ENCODE results near the gene AIRE.

Gene AIRE

GRCh38 chr21:44325386-44326271 lies 40.0 kb downstream of the AIRE start:
- DNase-seq = no peak

- no peak for DNase-seq
These were observed 40.6 kb downstream of the AIRE start for GRCh38 chr21:44326272-44326647.

GRCh38 chr21:44326716-44327602 lies 41.3 kb downstream of the AIRE start:
- no peak for DNase-seq

- no peak for DNase-seq
These were observed 41.9 kb downstream of the AIRE start for GRCh38 chr21:44327603-44327974.

DNA sequence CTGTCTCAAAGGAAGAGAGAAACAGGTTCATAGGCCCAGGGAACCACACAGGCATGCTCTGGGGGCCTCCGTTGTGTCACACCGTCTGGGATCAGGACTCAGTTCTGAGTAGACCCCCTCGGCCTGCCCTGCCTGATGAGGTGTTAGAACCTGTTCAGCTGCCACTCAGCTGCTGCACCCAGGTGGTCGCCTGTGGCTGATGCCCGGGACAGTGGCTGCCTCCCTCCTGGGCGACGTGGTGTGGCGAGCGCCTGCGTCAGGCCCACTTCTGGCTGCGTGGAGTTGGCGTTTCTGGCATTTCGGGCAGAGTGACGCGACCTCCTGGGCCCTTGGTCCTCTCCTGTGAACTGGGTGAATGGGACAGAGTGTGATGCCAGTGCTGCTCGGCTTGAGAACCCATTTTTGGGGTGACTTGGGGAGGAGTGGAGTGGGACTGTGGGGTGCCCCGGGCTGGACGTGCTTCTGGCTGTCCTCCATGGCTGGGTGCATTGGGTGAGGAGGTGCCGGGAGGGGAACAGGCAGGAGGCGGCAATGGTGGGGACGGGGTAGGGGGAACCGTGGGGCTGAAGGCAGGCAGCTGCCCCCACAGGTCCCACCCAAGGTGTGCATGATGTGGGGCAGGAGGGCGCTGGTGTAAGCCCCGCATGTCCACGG lies 42.7 kb downstream of the AIRE start:
- DNase-seq = no peak

- DNase-seq = no peak
These were observed 43.6 kb downstream of the AIRE start for GRCh38 chr21:44329086-44329889.

- DNase-seq = no peak
These were observed 44.5 kb downstream of the AIRE start for GRCh38 chr21:44329971-44330681.

DNA sequence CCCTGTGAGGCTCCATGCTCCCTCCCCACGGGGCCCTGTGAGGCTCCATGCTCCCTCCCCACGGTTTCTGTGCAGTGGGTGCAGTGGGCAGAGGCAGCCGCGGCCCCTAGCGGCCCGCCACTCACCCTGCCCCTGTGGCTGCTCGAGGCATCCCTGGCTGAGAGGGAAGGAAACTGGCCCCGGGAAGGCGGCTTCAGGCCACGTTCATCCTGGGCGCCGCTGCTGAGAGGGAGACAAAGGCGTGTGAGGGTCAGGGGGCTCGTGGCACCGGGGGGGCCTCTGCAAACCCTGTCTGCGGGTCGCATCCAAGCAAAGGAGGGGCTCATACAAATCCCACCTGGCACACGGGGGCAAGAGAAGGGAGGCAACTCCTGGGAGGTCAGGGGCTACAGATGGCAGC lies 45.0 kb downstream of the AIRE start:
- no peak for DNase-seq

DNA sequence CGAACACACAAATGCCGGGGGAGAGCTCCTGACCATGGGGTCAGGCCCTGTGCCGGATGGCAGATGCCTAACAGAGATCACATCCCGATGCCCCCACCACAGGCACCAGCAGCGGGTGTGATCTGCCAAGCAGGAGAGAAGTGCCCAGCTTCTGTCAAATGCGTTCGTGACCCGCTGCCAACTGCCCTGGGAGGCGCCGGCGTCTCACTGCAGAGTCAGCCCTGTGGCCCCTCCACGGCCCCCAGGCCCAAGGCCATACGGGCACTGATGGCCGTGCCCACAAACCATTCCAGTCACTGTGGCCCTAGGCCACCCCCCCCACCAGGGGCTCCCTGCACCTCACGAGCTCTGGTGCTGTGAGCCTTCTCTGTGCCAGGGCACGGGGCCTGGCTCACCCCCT lies 45.5 kb downstream of the AIRE start:
- DNase-seq = peak in 1 of 2 experiments; percentile 4

DNA sequence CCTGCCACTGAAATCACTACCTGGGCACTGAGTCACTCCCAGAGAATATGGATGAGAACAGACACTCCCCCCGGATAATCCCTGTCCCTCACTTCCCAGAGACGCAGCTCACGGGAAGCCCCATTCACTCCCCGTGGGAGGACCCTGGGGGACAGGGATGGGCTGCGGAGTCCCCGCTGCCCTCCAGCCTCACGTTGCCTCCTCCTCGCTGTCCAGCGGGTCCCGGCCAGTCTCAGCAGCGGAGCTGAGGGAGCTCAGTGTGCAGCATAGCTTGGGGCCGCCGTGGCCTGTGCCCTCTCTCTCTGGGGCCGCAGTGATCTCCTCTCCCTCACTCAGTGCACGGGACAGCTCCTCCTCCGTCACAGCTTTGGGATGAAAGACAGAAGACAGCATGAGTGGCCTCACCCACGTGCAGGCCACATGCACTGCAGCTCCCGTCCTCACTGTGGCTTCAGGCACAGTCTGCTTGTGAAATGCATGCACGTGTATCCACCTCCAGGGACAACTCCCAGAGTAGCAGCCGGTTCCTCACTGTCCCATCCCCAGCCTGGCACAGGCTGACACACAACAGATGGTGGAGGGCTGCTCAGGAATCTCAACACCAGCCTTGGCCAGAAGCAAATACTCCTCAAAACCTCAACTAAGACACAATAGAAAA lies 46.1 kb downstream of the AIRE start:
- peak; percentile 70 to 83 for DNase-seq

GRCh38 chr21:44332383-44332782 lies 46.7 kb downstream of the AIRE start:
- no peak for DNase-seq

GRCh38 chr21:44332965-44333364 lies 47.3 kb downstream of the AIRE start:
- no peak for DNase-seq

- no peak for DNase-seq
These were observed 48.0 kb downstream of the AIRE start for GRCh38 chr21:44333509-44334328.

DNA sequence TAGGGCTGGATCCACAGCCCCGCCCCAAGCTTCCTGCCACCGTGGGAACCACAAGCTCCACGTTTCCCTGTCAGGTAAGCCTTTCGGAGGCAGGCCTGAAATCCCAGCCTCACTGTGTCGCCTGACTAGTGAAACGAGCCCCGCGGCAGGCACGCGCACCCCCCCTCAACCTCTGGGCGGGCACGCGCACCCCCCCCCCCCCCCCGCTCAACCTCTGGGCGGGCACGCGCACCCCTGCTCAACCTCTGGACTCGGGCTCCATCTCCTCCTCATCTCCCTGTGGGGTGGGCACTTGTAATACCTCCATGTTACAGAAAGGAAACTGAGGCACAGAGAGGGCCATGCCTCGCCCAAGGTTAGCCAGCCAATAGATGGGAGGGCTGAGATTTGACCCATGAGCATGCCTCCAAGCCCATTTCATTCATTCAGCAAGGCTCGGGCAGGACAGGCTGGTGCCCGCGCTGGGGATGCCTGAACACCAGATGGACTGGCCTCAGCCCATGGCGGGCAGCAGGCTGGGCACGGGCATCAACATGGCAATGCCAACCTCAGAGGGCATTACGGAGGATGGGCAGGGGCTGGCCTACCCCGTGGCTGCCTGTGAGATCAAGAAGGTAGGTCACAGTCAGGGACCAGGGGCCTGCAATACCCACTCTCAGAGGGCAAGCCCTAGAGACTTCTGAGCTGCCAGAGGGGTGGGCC lies 48.8 kb downstream of the AIRE start:
- peak in 1 of 2 experiments; percentile 16 for DNase-seq

GRCh38 chr21:44335266-44336059 lies 49.8 kb downstream of the AIRE start:
- no peak for DNase-seq

DNA sequence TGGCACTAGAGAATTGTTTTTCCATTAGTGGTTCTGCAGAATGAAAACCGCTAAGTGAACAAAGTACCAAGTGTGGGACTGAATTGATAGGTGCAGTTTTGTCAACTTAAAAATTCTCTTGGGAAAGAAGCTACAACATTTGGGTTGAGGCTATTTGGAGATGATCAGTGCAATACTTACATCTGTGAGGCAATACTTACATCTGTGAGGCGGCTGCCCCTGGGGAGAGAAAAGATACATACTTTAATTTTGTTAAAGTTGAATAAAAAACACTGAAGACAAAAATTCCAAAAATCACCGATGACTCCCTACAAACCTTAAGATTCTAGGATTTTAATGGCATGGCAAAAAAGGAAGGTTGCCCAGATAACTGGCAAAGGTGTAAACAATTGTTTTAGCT lies 51.8 kb downstream of the AIRE start:
- DNase-seq = no peak

DNA sequence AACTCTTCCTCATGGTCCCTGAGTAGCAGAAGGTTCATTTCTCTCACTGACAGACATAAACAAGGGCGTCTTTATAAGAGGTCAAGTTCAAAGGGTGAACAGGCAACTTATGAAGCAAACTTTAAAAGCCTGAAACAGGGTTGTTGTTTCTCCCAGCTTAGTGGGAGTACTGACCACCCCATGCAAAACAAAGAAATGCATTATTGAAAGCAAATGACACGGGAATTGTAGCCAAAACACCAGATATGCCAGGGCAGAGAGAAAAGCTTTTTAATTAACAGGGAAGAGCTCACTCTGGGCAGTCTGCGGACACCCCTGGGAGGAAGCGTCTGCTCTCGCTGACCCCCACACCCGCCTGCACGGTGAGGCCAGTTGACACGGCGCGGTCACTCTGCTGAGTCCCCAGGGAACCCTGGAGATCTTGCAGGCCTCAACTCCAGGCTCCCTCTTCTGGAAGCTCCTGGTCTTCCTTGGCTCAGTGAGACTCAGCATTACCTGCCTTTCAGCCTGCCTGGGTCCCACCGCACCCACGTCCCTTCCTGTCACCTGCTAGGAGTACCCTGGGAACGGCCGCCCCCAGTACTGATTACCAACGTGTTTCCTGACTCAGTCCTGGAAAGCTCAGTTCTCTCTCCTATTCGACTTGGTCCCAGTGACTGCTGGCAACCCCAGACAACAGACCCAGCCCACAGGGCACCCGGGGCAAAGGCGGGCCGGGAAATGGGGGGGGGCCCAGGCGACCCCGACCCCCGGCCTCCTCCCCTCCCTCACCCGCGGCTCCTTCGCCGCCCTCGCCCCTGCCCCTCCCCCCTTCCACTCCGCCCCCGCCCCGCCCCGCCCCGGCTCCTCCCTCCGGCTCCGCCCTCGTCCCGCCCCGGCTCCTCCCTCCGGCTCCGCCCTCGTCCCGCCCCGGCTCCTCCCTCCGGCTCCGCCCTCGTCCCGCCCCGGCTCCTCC lies 52.5 kb downstream of the AIRE start:
- peak in 1 of 2 experiments; percentile 32 for DNase-seq
